ENCODE measurements around the gene ACSL5. TPM values are rescaled to one million over a fixed set of nuclear protein-coding genes. Genes with fewer than 3 reads are reported as not detected.
"Not testable (repeated sequence)": the region's sequence is repeated elsewhere in the genome, so short reads cannot be mapped to it uniquely, and the experiment has no call there.

ACSL5 gene
- total and polyA plus RNA-seq, 2 donors (not counting 3 experiments of a cell fraction or from before 2014, with no cell fraction given): 1.5 to 2.1 TPM

DNA sequence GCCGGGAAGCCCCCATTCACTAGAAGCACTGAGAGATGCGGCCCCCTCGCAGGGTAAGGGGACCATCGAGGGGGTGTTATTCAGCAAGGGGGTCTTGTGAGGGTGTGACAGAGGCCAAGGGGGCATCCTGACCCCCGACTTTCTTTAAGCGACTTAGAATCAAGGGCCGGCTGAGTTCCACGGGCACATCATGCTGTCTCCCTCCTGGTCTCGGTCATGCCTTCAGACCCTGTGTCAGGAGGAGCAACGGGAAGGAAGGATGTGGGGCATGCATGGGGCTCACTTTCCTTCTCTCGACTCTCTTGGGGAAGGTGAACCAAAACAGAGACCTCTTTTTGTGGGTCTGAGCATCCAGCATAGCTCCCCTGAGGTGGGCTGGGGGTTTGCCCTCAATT, 2.5 kb downstream of the ACSL5 start:
- no peaks in the 10 kb centered on the region for H3K36me3 ChIP-seq (ENCODE audit: control insufficient read depth in 2 of 2, extremely low read depth in 1 of 2, insufficient read depth in 2 of 2, low read length in 2 of 2)
- no peak for TF ChIP-seq GATA2 (IDR thresholded peaks at IDR 0.05; ENCODE audit: insufficient read depth, insufficient read length, low read depth, low read length)
- no peak for TF ChIP-seq JUN (IDR thresholded peaks at IDR 0.05; ENCODE audit: borderline replicate concordance, insufficient read depth, insufficient read length, low read depth)
- no peak for TF ChIP-seq EZH2 (IDR thresholded peaks at IDR 0.05; ENCODE audit: borderline replicate concordance, low read depth, low read length, severe bottlenecking)
- no peak for TF ChIP-seq FOS (IDR thresholded peaks at IDR 0.05; ENCODE audit: borderline replicate concordance, insufficient read depth, low read length)
- TF ChIP-seq, protein P1, sequence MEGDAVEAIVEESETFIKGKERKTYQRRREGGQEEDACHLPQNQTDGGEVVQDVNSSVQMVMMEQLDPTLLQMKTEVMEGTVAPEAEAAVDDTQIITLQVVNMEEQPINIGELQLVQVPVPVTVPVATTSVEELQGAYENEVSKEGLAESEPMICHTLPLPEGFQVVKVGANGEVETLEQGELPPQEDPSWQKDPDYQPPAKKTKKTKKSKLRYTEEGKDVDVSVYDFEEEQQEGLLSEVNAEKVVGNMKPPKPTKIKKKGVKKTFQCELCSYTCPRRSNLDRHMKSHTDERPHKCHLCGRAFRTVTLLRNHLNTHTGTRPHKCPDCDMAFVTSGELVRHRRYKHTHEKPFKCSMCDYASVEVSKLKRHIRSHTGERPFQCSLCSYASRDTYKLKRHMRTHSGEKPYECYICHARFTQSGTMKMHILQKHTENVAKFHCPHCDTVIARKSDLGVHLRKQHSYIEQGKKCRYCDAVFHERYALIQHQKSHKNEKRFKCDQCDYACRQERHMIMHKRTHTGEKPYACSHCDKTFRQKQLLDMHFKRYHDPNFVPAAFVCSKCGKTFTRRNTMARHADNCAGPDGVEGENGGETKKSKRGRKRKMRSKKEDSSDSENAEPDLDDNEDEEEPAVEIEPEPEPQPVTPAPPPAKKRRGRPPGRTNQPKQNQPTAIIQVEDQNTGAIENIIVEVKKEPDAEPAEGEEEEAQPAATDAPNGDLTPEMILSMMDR (IDR thresholded peaks at IDR 0.05; ENCODE audit: extremely low read depth in 1 of 2, insufficient read depth in 1 of 2, low read depth in 1 of 2, low read length in 2 of 2): no peak
- no peak for TF ChIP-seq POLR2A (IDR thresholded peaks at IDR 0.05; ENCODE audit: low read depth, low read length)
- TF ChIP-seq MYC (IDR thresholded peaks at IDR 0.05; ENCODE audit: low read depth, low read length): no peak
- H4K20me1 ChIP-seq (replicated peaks; ENCODE audit: control insufficient read depth, extremely low read depth, insufficient read depth, low read length): no peaks in the 10 kb centered on the region
- ChIA-PET CTCF (interaction anchor here (1.2 to 3.9 kb wide), 3 partner anchors 13 to 59 kb away, joined by 3 to 22 read pairs (median 3); no protein-coding TSS in a partner anchor), POLR2A (no interaction called here)
- FAIRE-seq (no peak), DNase-seq (ENCODE audit: low read depth, low spot score) (no peak)
- H3K4me2 ChIP-seq (ENCODE audit: insufficient read depth, low read length): peak overlapping the region; percentile 3
- H3K27ac ChIP-seq (ENCODE audit: insufficient read depth, low read depth, low read length): no peak overlapping the region
- H3K9ac ChIP-seq (replicated peaks; ENCODE audit: extremely low read depth, insufficient read depth, low read length): peak overlapping the region; percentile 12
- H3K9me1 ChIP-seq (replicated peaks; ENCODE audit: control insufficient read depth, extremely low read depth, insufficient read depth, low read length): no peaks in the 10 kb centered on the region
- dilution Hi-C loops (cut with MboI; ENCODE audit: extremely low pct_ligation_motif_present, low sequenced_read_pairs): no loop called here
- no TSS peak for BruUV-seq (replicated peaks)
- no peaks in the 10 kb centered on the region for H3K79me2 ChIP-seq (ENCODE audit: control insufficient read depth, insufficient read depth, low read length)
- H3K4me3 ChIP-seq (replicated peaks in 1 of 3; ENCODE audit: insufficient read depth in 1 of 3, low read depth in 1 of 3, low read length in 3 of 3): no peak overlapping the region
- H3K9me3 ChIP-seq (replicated peaks; ENCODE audit: control insufficient read depth, insufficient read depth, low read length): no peaks in the 10 kb centered on the region
- intact Hi-C loops (cut with micrococcal nuclease): loop anchor here (1.0 kb wide), 1 partner anchor 14 kb away; no protein-coding TSS in a partner anchor
- no peaks in the 10 kb centered on the region for H3K27me3 ChIP-seq (ENCODE audit: control insufficient read depth in 2 of 2, insufficient read depth in 2 of 2, low read length in 2 of 2)
- peak overlapping the region; percentile 97 for H2AFZ ChIP-seq (ENCODE audit: low read depth, low read length)
- H3K4me1 ChIP-seq (ENCODE audit: control insufficient read depth, extremely low read depth, insufficient read depth, low read length): peaks cover 28% of the 10 kb centered on the region

DNA sequence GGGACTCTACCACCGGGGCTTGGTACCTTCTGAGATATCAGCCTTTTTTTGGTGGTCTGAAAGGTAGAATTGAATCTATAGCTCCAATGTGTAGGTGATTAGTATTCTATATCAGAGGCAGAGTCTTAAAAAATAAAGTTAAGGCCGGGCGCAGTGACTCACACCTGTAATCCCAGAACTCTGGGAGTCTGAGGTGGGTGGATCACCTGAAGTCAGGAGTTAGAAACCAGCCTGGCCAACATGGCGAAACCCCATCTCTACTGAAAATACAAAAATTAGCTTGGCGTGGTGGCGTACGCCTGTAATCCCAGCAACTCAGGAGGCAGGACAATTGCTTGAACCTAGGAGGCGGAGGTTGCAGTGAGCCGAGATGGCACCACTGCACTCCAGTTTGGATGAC, 3.2 kb downstream of the ACSL5 start:
- not testable (repeated sequence) for H3K4me3 ChIP-seq (replicated peaks in 1 of 3; ENCODE audit: insufficient read depth in 1 of 3, low read depth in 1 of 3, low read length in 3 of 3)
- CTCF ChIA-PET: interaction anchor here (1.2 kb wide), 1 partner anchor 12 kb away, joined by 3 read pairs; no protein-coding TSS in a partner anchor

More for the DNA sequence above, 3.2 kb downstream of the ACSL5 start:
- H3K4me1 ChIP-seq (ENCODE audit: control insufficient read depth, extremely low read depth, insufficient read depth, low read length): peaks cover 28% of the 10 kb centered on the region
- FAIRE-seq; dilution Hi-C loops (cut with MboI; ENCODE audit: extremely low pct_ligation_motif_present, low sequenced_read_pairs); BruUV-seq (replicated peaks); H3K9me3 ChIP-seq (replicated peaks; ENCODE audit: control insufficient read depth, insufficient read depth, low read length); H3K9me1 ChIP-seq (replicated peaks; ENCODE audit: control insufficient read depth, extremely low read depth, insufficient read depth, low read length); intact Hi-C loops (cut with micrococcal nuclease); DNase-seq (ENCODE audit: low read depth, low spot score); H4K20me1 ChIP-seq (replicated peaks; ENCODE audit: control insufficient read depth, extremely low read depth, insufficient read depth, low read length); H3K27ac ChIP-seq (ENCODE audit: insufficient read depth, low read depth, low read length); H3K36me3 ChIP-seq (ENCODE audit: control insufficient read depth in 2 of 2, extremely low read depth in 1 of 2, insufficient read depth in 2 of 2, low read length in 2 of 2); H2AFZ ChIP-seq (ENCODE audit: low read depth, low read length); H3K4me2 ChIP-seq (ENCODE audit: insufficient read depth, low read length); H3K79me2 ChIP-seq (ENCODE audit: control insufficient read depth, insufficient read depth, low read length); H3K9ac ChIP-seq (replicated peaks; ENCODE audit: extremely low read depth, insufficient read depth, low read length); POLR2A ChIA-PET; H3K27me3 ChIP-seq (ENCODE audit: control insufficient read depth in 2 of 2, insufficient read depth in 2 of 2, low read length in 2 of 2): not testable (repeated sequence)

Measured in endothelial cell of umbilical vein (primary cell).